ENCODE data around the gene GAPT. TPM values are rescaled to one million over a fixed set of nuclear protein-coding genes. Genes with fewer than 3 reads are reported as not detected.

The GAPT gene
- total RNA-seq, 4 donors from 2014 or later, result 0.72 to 6.1 (median 1.4) TPM

DNA sequence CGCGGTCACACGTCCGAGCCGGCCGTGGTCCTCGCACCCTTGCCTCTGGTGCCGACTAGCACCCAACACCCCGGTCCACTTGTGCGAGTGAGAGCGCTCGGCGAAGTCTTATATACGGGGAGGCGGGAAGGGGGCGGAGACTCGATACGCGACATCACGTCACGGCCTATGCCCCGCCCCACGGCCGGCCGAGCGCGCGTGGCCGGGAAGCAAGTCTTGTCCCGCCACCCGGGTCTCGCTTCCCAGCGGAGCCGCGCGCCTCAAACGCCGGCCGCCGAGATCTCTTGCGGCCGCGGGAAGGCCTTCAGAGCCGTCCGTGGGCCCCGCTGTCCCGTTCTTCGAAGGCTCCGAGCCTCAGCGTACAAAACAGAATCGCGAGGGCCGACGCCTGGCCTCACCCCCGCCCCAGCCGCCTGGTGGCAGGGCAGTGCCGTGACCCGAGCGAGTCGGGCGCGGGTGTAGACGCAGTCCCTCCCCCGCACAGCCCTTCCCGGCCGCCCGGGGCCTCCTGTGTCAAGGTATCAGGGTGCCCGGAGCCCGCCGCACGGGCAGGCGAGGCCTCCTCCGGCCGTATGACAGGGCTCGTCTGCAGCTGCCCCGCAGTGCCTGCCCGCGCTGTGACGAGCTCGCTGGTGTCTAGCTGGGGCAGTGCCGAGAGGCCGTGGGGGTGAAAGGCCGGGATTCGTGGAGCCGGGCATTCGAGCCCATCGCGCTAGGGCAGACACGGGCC, 31.1 kb upstream of the GAPT start, which contains the start of gene PLK2:
Gene PLK2, minus strand, starts transcription at position 85 of the 730 bp plus-strand sequence. CDS start 127 bp downstream, outside the sequence.
- ATAC-seq (ENCODE audit: low FRiP score) (peak; percentile 87), DNase-seq (ENCODE audit: low spot score) (peak; percentile 97)

DNA sequence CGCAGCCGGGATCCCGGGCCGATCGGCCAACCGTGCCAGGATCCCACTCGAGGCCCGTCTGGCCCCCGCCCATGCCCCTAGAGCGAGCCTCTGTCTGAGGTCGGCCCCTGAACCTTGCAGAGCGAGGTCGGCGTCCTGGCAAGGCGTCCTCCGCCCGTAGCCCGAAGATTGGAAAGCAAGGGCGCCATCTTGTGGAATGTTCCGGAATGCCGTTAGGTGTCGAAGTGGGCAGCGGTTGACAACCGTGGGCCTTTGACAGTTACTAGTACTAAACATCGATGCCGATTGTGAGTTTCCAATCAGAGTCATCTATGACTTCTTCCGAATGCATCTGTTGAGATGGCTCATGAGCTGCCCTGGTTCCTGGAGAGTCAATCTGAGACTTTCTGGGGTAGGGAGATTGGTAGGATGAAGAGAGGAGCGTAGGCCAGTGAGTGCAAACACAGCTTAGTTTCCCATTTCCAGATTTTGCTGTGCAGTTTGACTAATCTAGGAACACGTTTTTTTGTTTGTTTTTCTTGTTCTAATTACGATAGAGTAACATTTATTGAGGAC, 30.4 kb upstream of the GAPT start:
- TF ChIP-seq CTCF (IDR thresholded peaks at IDR 0.05), result peak in 1 of 3 donors; percentile 25
- ATAC-seq (ENCODE audit: low FRiP score), result peak; percentile 74
- DNase-seq (ENCODE audit: low spot score), result peak; percentile 98

More for the DNA sequence above, 31.1 kb upstream of the GAPT start, which contains the start of gene PLK2:
- no peak for TF ChIP-seq CTCF (IDR thresholded peaks at IDR 0.05)

- ATAC-seq (ENCODE audit: low FRiP score), result no peak
- no peak for TF ChIP-seq CTCF (IDR thresholded peaks at IDR 0.05)
- no peak for DNase-seq (ENCODE audit: low spot score)
Measured at GRCh38 chr5:58462154-58462553, 29.1 kb upstream of the GAPT start.

DNA sequence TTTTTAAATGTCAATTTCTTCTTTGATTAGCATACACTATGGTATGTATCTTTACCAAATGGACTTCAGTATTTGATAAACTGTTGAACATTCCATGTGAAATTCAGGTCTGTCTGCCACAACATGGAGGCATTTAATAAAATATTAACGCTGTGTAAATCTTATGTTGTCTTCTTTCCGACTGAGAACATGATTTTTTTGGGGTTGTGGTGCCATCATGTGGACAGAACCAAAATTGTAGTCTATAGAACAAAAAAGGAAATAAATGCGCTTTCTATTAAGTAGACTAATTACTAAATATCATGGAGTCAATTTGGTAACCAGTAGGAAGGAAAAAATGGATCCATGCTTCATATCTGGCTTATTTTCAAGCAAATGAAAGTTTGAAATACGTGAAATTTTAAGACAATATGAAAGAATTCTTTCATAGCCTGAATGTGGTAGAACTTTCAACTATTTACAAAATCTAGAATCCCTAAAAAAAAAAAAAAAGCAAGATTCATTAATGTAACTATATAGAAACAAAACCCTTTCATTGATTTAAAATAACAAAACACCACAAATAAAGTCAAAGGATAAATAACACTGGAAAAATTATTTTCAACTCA, 28.5 kb upstream of the GAPT start:
- DNase-seq (ENCODE audit: low spot score) (no peak), ATAC-seq (ENCODE audit: low FRiP score) (no peak)
- peak in 1 of 3 donors; percentile 19 for TF ChIP-seq CTCF (IDR thresholded peaks at IDR 0.05)

DNA sequence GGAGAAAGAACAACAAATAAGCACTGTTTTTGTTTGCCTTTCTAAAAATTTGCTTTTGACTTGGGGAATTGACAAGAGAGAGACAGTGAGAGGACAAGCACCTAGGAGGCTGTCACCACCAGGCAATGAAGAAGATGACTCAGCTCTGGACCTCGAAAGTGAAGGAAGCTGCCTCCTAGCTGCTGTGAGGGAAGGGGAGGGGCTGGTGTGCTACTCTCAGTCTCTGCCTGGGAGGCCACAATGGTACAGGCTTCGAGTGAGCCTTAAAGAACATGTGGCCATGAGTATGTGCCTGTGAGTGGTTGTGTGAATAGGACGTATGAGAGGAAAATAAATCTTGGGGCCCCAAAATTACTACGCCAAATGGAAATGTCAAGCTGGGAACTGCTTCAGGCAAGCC, 24.3 kb upstream of the GAPT start:
- no peak for ATAC-seq (ENCODE audit: low FRiP score)
- no peak for DNase-seq (ENCODE audit: low spot score)
- no peak for TF ChIP-seq CTCF (IDR thresholded peaks at IDR 0.05)

- no peak for DNase-seq (ENCODE audit: low spot score)
- TF ChIP-seq CTCF (IDR thresholded peaks at IDR 0.05), result no peak
- ATAC-seq (ENCODE audit: low FRiP score), result no peak
Measured at GRCh38 chr5:58469896-58470295, 21.3 kb upstream of the GAPT start.

All from omental fat pad (tissue), 4 donors.